Keratinocyte (primary cell): ENCODE results near the gene ARHGAP12. TPM values are rescaled to one million over a fixed set of nuclear protein-coding genes. Genes with fewer than 3 reads are reported as not detected.

Experiments
- DNase-seq: peaks from one replicate; pipeline ENCODE4 v3.0.0-alpha.2; 2011; ENCODE audit warnings: low read depth, missing footprints, low spot score
- FAIRE-seq: peaks from 2 replicates; lab custom pipeline; 2011; peaks lifted over from hg19 to GRCh38; lab: Jason Lieb, UNC
- H2AFZ ChIP-seq: 2 replicates; pipeline ENCODE4 v1.6.0; 2012; ENCODE audit warnings: low read length, control low read depth, inconsistent platforms; ENCODE audit not compliant: control insufficient read depth
- H3K27ac ChIP-seq: 2 replicates; pipeline ENCODE4 v1.5.1; 2011; ENCODE audit warnings: low read length; ENCODE audit not compliant: control insufficient read depth, insufficient read depth
- H3K27me3 ChIP-seq: 3 replicates; pipeline ENCODE4 v1.6.0; 2011; ENCODE audit warnings: low read length; ENCODE audit not compliant: control insufficient read depth, insufficient read depth; ENCODE audit errors: extremely low read depth
- H3K36me3 ChIP-seq, 2 experiments: 2 replicates in 1 of 2; 3 replicates in 1 of 2; pipeline ENCODE4 v1.5.1; 2011; ENCODE audit warnings: low read length in 2 of 2, mild to moderate bottlenecking in 1 of 2; ENCODE audit not compliant: control insufficient read depth in 2 of 2, insufficient read depth in 2 of 2; ENCODE audit errors: extremely low read depth in 1 of 2
- H3K4me1 ChIP-seq: 3 replicates; pipeline ENCODE4 v1.5.1; 2011; ENCODE audit warnings: low read length; ENCODE audit not compliant: control insufficient read depth, insufficient read depth; ENCODE audit errors: extremely low read depth
- H3K4me2 ChIP-seq: 3 replicates; pipeline ENCODE4 v1.6.0; 2011; ENCODE audit warnings: low read depth, low read length; ENCODE audit not compliant: control insufficient read depth, insufficient read depth; ENCODE audit errors: extremely low read depth
- H3K4me3 ChIP-seq, 3 experiments: fragments of 200-600 bp in 1 of 3; sonication (generic) in 1 of 3; 2 replicates in 2 of 3; 3 replicates in 1 of 3; pipeline ENCODE4 v1.5.1; 2011 to 2016; ENCODE audit warnings: low read length in 3 of 3, mild to moderate bottlenecking in 3 of 3, control low read depth in 2 of 3, inconsistent platforms in 1 of 3, low read depth in 1 of 3, mixed read lengths in 1 of 3, mixed run types in 1 of 3, moderate library complexity in 1 of 3; ENCODE audit not compliant: control insufficient read depth in 2 of 3, insufficient read depth in 2 of 3; ENCODE audit errors: extremely low read depth in 1 of 3
- H3K79me2 ChIP-seq: 2 replicates; pipeline ENCODE4 v1.6.0; 2012; ENCODE audit warnings: low read length; ENCODE audit not compliant: control insufficient read depth, insufficient read depth
- H3K9ac ChIP-seq: 3 replicates; pipeline ENCODE4 v1.6.0; 2011; ENCODE audit warnings: low read length; ENCODE audit not compliant: control insufficient read depth, insufficient read depth; ENCODE audit errors: extremely low read depth
- H3K9me1 ChIP-seq: 3 replicates; pipeline ENCODE4 v1.6.0; 2011; ENCODE audit warnings: low read length; ENCODE audit not compliant: control insufficient read depth, insufficient read depth; ENCODE audit errors: extremely low read depth
- H3K9me3 ChIP-seq: 2 replicates; pipeline ENCODE4 v1.5.1; 2012; ENCODE audit warnings: low read depth, low read length; ENCODE audit not compliant: control insufficient read depth
- H4K20me1 ChIP-seq: 3 replicates; pipeline ENCODE4 v1.6.0; 2011; ENCODE audit warnings: low read length; ENCODE audit not compliant: control insufficient read depth, insufficient read depth; ENCODE audit errors: extremely low read depth
- EZH2 ChIP-seq: IDR thresholded peaks from one replicate; pipeline ENCODE4 v1.6.1; 2012; ENCODE audit warnings: inconsistent platforms, mild to moderate bottlenecking, low read length, moderate library complexity
- dilution Hi-C: fragments of 300-500 bp; cut with MboI; formaldehyde crosslinking; loops from one replicate; pipeline ENCODE4 v1.7.0; 2020; ENCODE audit warnings: low sequenced_read_pairs; ENCODE audit not compliant: extremely low pct_ligation_motif_present
- polyA plus RNA-seq, 5 experiments: library from polyadenylated mRNA; depleted of rRNA in 3 of 5; stranded (reverse) in 3 of 5; stranded (forward) in 1 of 5; unstranded in 1 of 5; fragments of >200 nt; gene quantifications; 1 replicate in 1 of 5; 2 replicates in 3 of 5; 3 replicates in 1 of 5; pipeline versions ENCODE4 v1.2.1 to v1.2.3, GENCODE V29; 2011 to 2012; ENCODE audit warnings: missing spikeins in 2 of 5, low read depth in 1 of 5, low replicate concordance in 1 of 5
- TF ChIP-seq, protein P1 (sequence below), 3 experiments: IDR thresholded peaks in 1 of 3; conservative IDR thresholded peaks in 1 of 3; optimal IDR thresholded peaks in 1 of 3; 2 replicates in 2 of 3; 3 replicates in 1 of 3; pipeline versions ENCODE3 to v1.5.1; 2011; ENCODE audit warnings: low read length in 3 of 3, mild to moderate bottlenecking in 3 of 3, moderate library complexity in 2 of 3, control low read depth in 1 of 3, inconsistent platforms in 1 of 3; ENCODE audit not compliant: insufficient read depth in 2 of 3; ENCODE audit errors: extremely low read depth in 1 of 3

The ARHGAP12 gene
- polyA plus RNA-seq, 1 donor (not counting 4 experiments of a cell fraction or from before 2014, with no cell fraction given), result 26.6 TPM

DNA sequence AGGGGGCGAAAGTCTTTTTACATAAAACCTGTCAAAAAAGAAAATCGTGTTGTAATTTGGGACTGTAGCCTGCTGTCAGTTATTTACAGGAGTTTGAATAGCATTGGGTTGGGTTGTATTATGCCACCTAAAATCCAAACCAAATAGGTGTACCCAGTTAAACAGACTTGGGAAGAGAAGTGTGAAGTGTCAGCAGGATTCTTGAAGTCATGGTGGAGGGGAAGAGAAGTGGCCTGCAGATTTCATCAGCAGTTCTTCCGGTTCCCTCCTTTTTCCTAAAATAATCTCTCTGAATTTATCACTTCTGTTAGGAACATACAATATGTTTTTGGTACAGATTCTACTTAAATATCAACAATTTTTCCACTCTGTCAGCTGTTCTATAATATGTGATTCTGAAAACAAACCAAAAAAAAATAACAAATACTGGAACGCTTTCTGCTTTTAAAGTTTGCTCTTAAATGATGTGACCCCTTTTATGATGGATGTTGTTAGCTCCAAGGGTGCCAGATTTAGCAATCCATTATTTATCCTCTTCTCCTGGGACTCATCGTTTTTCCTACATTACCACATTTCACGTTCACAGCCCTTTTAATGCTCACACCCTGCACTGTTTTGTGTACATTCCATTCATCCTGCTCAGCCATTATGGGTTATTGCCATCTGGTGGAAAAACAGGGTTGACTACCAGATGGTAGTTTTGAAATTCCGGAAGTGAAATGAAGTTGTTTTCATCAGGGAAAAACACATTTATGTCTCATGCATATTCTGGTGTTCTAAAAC lies 18.7 kb upstream of the ARHGAP12 start:
- Histone ChIP-seq H3K4me3 (no peak overlapping the region), H3K9ac (peak overlapping the region; percentile 48), H3K27me3 (no peaks in the 10 kb centered on the region), H3K4me2 (peak overlapping the region; percentile 61), H3K4me1 (peaks cover 39% of the 10 kb centered on the region), H2AFZ (peak overlapping the region; percentile 27), H3K27ac (peak overlapping the region; percentile 48), H3K79me2 (no peaks in the 10 kb centered on the region), H3K9me1 (no peaks in the 10 kb centered on the region), H3K9me3 (no peaks in the 10 kb centered on the region), H3K36me3 (no peaks in the 10 kb centered on the region), H4K20me1 (no peaks in the 10 kb centered on the region)
- FAIRE-seq, result peak; percentile 93
- TF ChIP-seq EZH2, result no peak
- TF ChIP-seq, protein P1, sequence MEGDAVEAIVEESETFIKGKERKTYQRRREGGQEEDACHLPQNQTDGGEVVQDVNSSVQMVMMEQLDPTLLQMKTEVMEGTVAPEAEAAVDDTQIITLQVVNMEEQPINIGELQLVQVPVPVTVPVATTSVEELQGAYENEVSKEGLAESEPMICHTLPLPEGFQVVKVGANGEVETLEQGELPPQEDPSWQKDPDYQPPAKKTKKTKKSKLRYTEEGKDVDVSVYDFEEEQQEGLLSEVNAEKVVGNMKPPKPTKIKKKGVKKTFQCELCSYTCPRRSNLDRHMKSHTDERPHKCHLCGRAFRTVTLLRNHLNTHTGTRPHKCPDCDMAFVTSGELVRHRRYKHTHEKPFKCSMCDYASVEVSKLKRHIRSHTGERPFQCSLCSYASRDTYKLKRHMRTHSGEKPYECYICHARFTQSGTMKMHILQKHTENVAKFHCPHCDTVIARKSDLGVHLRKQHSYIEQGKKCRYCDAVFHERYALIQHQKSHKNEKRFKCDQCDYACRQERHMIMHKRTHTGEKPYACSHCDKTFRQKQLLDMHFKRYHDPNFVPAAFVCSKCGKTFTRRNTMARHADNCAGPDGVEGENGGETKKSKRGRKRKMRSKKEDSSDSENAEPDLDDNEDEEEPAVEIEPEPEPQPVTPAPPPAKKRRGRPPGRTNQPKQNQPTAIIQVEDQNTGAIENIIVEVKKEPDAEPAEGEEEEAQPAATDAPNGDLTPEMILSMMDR (optimal IDR thresholded peaks at IDR 0.05 in 1 of 3, IDR thresholded peaks at IDR 0.05 in 1 of 3, conservative IDR thresholded peaks at IDR 0.05 in 1 of 3; ENCODE audit: extremely low read depth in 1 of 3, insufficient read depth in 2 of 3, low read length in 3 of 3), result peak in 2 of 3 experiments; percentile 18 to 60
- DNase-seq, result no peak
- dilution Hi-C loops, result no loop called here

DNA sequence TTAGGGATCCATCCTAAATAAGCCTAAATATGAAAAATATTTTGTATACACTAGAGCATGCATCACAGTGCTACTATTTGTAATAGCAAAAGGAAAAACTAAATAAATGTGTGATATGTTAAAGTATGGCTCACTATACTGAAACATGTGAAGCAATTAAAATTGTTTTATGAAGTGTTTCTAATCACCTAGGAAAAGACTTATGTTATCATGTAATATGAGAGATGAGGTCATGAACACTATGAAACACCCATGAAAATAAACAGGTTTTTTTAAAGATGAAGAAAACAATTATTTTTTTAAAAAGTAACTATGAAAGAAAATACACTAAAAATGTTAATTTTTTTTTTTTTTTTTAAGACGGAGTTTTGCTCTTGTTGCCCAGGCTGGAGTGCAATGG lies 16.8 kb upstream of the ARHGAP12 start:
- Histone ChIP-seq H3K79me2 (no peaks in the 10 kb centered on the region), H3K27ac (no peak overlapping the region), H3K9me3 (no peaks in the 10 kb centered on the region), H4K20me1 (no peaks in the 10 kb centered on the region), H2AFZ (no peak overlapping the region), H3K4me1 (peaks cover 54% of the 10 kb centered on the region), H3K4me3 (no peak overlapping the region), H3K9ac (no peak overlapping the region), H3K36me3 (no peaks in the 10 kb centered on the region), H3K9me1 (no peaks in the 10 kb centered on the region), H3K27me3 (no peaks in the 10 kb centered on the region), H3K4me2 (no peak overlapping the region)
- FAIRE-seq (no peak), DNase-seq (no peak)
- TF ChIP-seq EZH2, result no peak
- TF ChIP-seq, protein P1 (optimal IDR thresholded peaks at IDR 0.05 in 1 of 3, IDR thresholded peaks at IDR 0.05 in 1 of 3, conservative IDR thresholded peaks at IDR 0.05 in 1 of 3; ENCODE audit: extremely low read depth in 1 of 3, insufficient read depth in 2 of 3, low read length in 3 of 3), result no peak
- dilution Hi-C loops, result no loop called here
